NAMALWA (cell line): ENCODE results near the gene LRCH2.

Source experiments
- DNase-seq: peaks from one replicate; pipeline ENCODE4 v3.0.0-alpha.2; 2015; ENCODE audit warnings: low spot score

Gene LRCH2

GRCh38 chrX:115065304-115065703 lies 168.6 kb downstream of the LRCH2 start:
- no peak for DNase-seq
